Right lobe of liver (tissue), 6 donors: ENCODE measurements around the gene TLCD3B. TPM values are rescaled to one million over a fixed set of nuclear protein-coding genes. Genes with fewer than 3 reads are reported as not detected.

ENCODE experiments used
- ATAC-seq, 4 donors: fragments of 200-7000 bp; cut with Tn5 transposase; one replicate each; pipeline ENCODE4 v1.9.1; 2020; ENCODE audit warnings: mild to moderate bottlenecking in 4 of 4, moderate library complexity in 4 of 4
- DNase-seq, 3 donors: peaks; one replicate each; pipeline ENCODE4 v3.0.0-alpha.2; 2020
- H3K27ac ChIP-seq, 3 donors: fragments of 200-600 bp; one replicate each; pipeline ENCODE4 v1.8.0; 2022
- H3K27me3 ChIP-seq, 2 donors: fragments of 200-600 bp; one replicate each; pipeline ENCODE4 v1.8.0; 2022
- H3K36me3 ChIP-seq, 4 donors: fragments of 200-600 bp; sonication (generic) in 1 of 4; one replicate each; pipeline versions ENCODE4 v1.5.1 to v1.8.0; 2017 to 2022; ENCODE audit warnings: control low read depth in 1 of 4
- H3K4me1 ChIP-seq, 4 donors: fragments of 200-600 bp; sonication (generic) in 1 of 4; one replicate each; pipeline versions ENCODE4 v1.5.1 to v1.8.0; 2017 to 2022; ENCODE audit warnings: control low read depth in 1 of 4
- H3K4me3 ChIP-seq, 3 donors: fragments of 200-600 bp; one replicate each; pipeline ENCODE4 v1.8.0; 2022
- H3K9me3 ChIP-seq, 4 donors: fragments of 200-600 bp; sonication (generic) in 1 of 4; one replicate each; pipeline versions ENCODE4 v1.5.1 to v1.8.0; 2017 to 2022; ENCODE audit warnings: control low read depth in 1 of 4
- POLR2A ChIP-seq: fragments of 450-650 bp; IDR thresholded peaks from one replicate; pipeline ENCODE4 v1.6.1; 2017; ENCODE audit warnings: antibody characterized with exemption, mild to moderate bottlenecking
- WGBS: methylation state at CpG from one replicate; pipeline ENCODE4 v1.1.6; 2018; ENCODE audit warnings: low coverage, low lambda C conversion rate; ENCODE audit not compliant: insufficient coverage; ENCODE audit errors: missing lambda C conversion rate; 5-methylcytosine and 5-hydroxymethylcytosine counted together
- intact Hi-C, 2 donors: fragments of 100-400 bp; cut with DNase I; formaldehyde crosslinking; loops; one replicate each; pipeline versions ENCODE4 v1.11.2 to v1.14.1; 2022
- total RNA-seq, 6 experiments: library from RNA; depleted of rRNA in 2 of 6; stranded (reverse); fragments of >200 nt in 2 of 6; fragmentation: NEBNext Ultra II Directional in 3 of 6; extraction: Animal tissue kit (Norgen Biotek cat#: 25700) in 3 of 6; gene quantifications; one replicate each; pipeline versions ENCODE4 v1.1.0 to v1.2.4, GENCODE V29; 2016 to 2023
- TF ChIP-seq, protein P1 (sequence below), 4 donors: fragments of 200-600 bp in 3 of 4; fragments of 450-650 bp in 1 of 4; IDR thresholded peaks; one replicate each; pipeline versions ENCODE4 v1.5.1 to v1.8.0; 2016 to 2022; ENCODE audit warnings: antibody characterized with exemption in 4 of 4, mild to moderate bottlenecking in 2 of 4
- donor health status: DM: no; HTN: yes; CAD: no.
- donor health status: DM: no; HTN: no; CAD: no.
- donor health status: DM: no; HTN: no; CAD: no.
- donor health status: DM: no; HTN: yes; CAD: no.
- donor health status: DM: no; HTN: yes; CAD: no.

Gene TLCD3B
- total RNA-seq, 6 experiments from 2014 or later: not detected

DNA sequence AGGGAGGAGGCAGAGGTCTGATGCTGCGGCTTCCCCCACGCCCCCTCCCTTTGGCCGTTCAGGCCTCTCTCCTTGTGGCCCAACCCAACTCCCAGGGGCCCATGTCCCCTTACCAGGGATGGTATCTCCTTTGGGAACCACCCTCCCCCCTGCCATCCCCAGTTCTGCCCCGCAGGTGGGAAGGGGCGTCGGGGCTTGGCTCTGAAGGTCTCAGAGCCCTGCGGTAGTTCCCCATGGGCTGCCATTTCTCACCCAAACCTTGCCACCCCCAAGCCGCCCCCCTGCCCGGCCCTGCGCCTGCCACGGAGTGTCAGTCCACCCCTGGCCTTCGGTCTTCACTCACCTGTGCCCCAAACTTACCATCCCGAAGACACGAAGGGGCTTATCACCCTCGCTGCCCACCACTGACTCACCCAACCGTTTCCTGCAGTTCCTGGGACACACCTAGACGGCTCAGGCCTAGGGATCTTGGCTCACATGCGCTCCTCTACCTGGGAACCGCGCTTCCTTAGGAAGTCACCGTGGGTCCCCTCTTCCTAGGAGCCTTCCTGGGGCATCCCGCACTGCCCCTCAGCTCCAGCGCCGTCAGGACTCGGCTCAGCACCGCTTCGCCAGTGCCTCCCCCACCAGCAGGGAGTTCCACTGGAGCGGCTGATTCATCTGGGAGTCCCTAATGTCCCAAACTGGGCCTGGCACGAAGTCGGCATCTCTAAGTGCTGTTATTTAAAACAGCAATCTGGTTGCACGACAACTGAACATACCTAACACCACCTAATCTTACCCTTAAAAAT lies 19.2 kb downstream of the TLCD3B start:
- Histone ChIP-seq H3K27me3 (no peaks in the 10 kb centered on the region), H3K4me1 (peaks cover 0 to 7% (median 0%) of the 10 kb centered on the region in 4 donors), H3K36me3 (no peaks in the 10 kb centered on the region), H3K27ac (no peak overlapping the region), H3K9me3 (no peaks in the 10 kb centered on the region), H3K4me3 (no peak overlapping the region)
- TF ChIP-seq, protein P1, sequence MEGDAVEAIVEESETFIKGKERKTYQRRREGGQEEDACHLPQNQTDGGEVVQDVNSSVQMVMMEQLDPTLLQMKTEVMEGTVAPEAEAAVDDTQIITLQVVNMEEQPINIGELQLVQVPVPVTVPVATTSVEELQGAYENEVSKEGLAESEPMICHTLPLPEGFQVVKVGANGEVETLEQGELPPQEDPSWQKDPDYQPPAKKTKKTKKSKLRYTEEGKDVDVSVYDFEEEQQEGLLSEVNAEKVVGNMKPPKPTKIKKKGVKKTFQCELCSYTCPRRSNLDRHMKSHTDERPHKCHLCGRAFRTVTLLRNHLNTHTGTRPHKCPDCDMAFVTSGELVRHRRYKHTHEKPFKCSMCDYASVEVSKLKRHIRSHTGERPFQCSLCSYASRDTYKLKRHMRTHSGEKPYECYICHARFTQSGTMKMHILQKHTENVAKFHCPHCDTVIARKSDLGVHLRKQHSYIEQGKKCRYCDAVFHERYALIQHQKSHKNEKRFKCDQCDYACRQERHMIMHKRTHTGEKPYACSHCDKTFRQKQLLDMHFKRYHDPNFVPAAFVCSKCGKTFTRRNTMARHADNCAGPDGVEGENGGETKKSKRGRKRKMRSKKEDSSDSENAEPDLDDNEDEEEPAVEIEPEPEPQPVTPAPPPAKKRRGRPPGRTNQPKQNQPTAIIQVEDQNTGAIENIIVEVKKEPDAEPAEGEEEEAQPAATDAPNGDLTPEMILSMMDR (IDR thresholded peaks at IDR 0.05): no peak
- TF ChIP-seq POLR2A: no peak
- WGBS: 29% methylated on average over 9 of the region's 31 CpGs
- intact Hi-C loops: no loop called here
- ATAC-seq: no peak
- no peak for DNase-seq

DNA sequence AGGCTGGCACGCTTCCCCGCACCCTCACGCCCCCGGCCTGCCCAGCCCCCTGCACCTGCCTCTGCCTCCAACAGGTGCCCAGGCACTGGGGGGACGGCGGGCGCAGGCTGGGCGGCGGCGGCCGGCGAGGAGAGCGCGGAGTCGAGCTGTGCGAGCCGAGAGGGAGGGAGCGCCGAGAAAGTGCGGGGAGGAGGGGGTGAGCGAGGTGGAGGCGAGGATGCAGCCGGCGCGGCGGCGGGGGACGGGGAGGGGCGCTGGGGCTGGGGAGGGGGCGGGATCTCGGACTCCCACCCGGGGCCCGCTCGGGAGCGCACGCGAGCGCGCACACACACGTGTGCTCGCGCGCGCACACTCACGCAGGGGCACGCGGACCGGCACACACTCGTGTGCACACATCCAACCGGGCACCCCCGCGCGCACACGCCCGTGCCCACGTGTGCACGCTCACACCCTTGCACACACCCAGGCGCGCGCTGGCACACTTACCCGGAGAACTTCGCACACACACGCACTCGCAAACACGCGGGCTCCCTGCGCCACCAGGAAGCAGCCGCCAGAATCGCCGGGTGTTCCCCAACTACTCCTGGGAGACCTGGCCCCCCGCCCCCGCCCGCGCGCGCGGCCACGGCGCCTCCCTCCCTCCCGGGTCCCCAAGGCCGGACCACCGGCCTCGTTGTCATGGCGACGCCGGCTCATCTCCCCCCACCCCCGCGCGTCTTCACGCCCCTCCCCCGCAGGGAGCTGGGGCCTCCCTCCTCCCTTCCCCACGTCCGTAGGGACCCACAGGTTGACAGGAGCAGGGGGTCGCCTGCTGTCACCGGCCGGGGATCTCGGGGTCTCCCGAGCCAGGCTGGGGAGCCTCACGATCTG lies 20.0 kb downstream of the TLCD3B start, which contains the start of gene DOC2A:
Gene DOC2A (minus strand): TSS at position 184 of the 870 bp plus-strand sequence. CDS start 805 bp downstream, outside the sequence.
- Histone ChIP-seq H3K27me3 (no peaks in the 10 kb centered on the region), H3K4me3 (peak within 1 kb of the TSS in 1 of 3 donors; percentile 4), H3K9me3 (no peaks in the 10 kb centered on the region), H3K36me3 (no peaks in the 10 kb centered on the region), H3K4me1 (peaks cover 0 to 7% (median 0%) of the 10 kb centered on the region in 4 donors), H3K27ac (no peak within 1 kb of the TSS)
- TF ChIP-seq, protein P1 (IDR thresholded peaks at IDR 0.05): no peak
- no peak for TF ChIP-seq POLR2A
- 0% methylated on average over 10 of the region's 99 CpGs for WGBS
- ATAC-seq (no peak), DNase-seq (no peak)
- intact Hi-C loops: no loop called here

DNA sequence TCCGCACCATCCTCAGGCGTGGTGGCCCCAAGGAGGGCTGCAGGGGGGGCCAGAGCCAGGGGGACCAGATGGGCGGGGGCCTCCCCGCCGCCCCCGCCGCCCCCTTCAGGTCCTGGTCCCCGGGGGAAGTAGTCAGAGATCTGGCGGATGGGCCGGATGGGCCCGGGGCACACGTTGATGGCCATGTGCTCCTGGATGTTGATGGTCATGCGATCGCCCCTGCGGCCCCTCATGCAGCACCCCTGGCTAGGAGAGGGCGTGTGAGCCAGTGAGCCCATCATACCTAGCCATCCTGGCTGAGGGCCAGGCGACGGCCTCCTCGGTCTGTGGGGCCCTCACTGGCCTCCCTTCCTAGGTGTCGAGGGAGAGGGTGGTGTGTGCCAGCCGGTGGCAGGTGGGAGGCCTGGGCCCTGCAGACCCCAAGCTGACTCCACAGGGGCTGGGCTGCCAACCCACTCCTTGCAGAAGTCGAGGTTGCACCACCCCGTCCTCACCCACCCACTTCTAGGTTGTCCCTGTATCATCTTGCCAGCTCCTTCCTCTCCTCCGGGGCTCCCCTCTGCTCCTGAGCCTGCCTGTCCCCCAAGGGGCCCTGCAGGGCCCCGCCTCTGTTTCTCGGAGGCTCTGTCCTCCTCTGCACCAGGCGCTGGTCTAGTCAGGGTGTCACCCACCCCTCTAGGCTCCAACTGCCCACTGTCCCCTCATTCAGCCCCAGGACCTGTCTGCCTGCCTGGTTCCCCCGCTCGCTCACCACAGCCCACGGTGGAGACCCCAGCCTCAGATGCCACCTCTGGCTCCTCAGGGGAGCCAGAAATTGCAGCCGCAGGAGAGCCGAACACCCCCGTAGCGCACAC lies 20.9 kb downstream of the TLCD3B start:
- 3% methylated on average over 6 of the region's 34 CpGs for WGBS
- no peak for DNase-seq
- intact Hi-C loops: no loop called here
- no peak for TF ChIP-seq POLR2A
- TF ChIP-seq, protein P1 (IDR thresholded peaks at IDR 0.05): no peak
- peak in 1 of 4 donors; percentile 6 for ATAC-seq
- Histone ChIP-seq H3K27ac (no peak overlapping the region), H3K4me1 (peaks cover 0 to 7% (median 0%) of the 10 kb centered on the region in 4 donors), H3K9me3 (no peaks in the 10 kb centered on the region), H3K27me3 (no peaks in the 10 kb centered on the region), H3K36me3 (no peaks in the 10 kb centered on the region), H3K4me3 (no peak overlapping the region)
